Neural crest cell (in vitro differentiated cells): ENCODE data around the gene ESR1. TPM values are rescaled to one million over a fixed set of nuclear protein-coding genes. Genes with fewer than 3 reads are reported as not detected.

Experiments used
- DNase-seq: peaks from one replicate; pipeline ENCODE4 v3.0.0; 2021; ENCODE audit warnings: low read depth, mixed read lengths, low spot score
- H3K27ac Mint-ChIP-seq: one replicate; pipeline ENCODE4 v1.8.0; 2021; ENCODE audit warnings: mild to moderate bottlenecking, mixed read lengths; ENCODE audit not compliant: unreplicated experiment
- H3K27me3 Mint-ChIP-seq: 2 replicates; pipeline ENCODE4 v1.8.0; 2021; ENCODE audit warnings: low read depth, mild to moderate bottlenecking, mixed read lengths
- H3K36me3 Mint-ChIP-seq: 2 replicates; pipeline ENCODE4 v1.8.0; 2021; ENCODE audit warnings: low read depth, mild to moderate bottlenecking, mixed read lengths
- H3K4me1 Mint-ChIP-seq: 2 replicates; pipeline ENCODE4 v1.8.0; 2021; ENCODE audit warnings: mixed read lengths
- H3K4me3 Mint-ChIP-seq: one replicate; pipeline ENCODE4 v1.8.0; 2021; ENCODE audit warnings: mild to moderate bottlenecking, mixed read lengths
- H3K9me3 Mint-ChIP-seq: 2 replicates; pipeline ENCODE4 v1.8.0; 2021; ENCODE audit warnings: mixed read lengths
- CTCF ChIP-seq: fragments of 200-600 bp; sonication (generic); conservative IDR thresholded peaks from 2 replicates; pipeline ENCODE4 v1.5.0; 2021; ENCODE audit warnings: antibody characterized with exemption, mild to moderate bottlenecking
- total RNA-seq: library from RNA; stranded (reverse); gene quantifications from 2 replicates; pipeline ENCODE4 v1.2.1, GENCODE V29; 2021

Gene ESR1
- total RNA-seq, 1 donor from 2014 or later = not detected

- H3K27me3 Mint-ChIP-seq = no peaks in the 10 kb centered on the region
- no peak for DNase-seq
- no peaks in the 10 kb centered on the region for H3K9me3 Mint-ChIP-seq
- H3K4me1 Mint-ChIP-seq = no peaks in the 10 kb centered on the region
- no peak for TF ChIP-seq CTCF
- no peak overlapping the region for H3K4me3 Mint-ChIP-seq
- H3K27ac Mint-ChIP-seq = no peak overlapping the region
- no peaks in the 10 kb centered on the region for H3K36me3 Mint-ChIP-seq
These were observed 103.9 kb downstream of the ESR1 start for GRCh38 chr6:151911401-151911800.

- Mint-ChIP-seq H3K4me3 (no peak overlapping the region), H3K36me3 (no peaks in the 10 kb centered on the region), H3K27me3 (no peaks in the 10 kb centered on the region), H3K9me3 (no peaks in the 10 kb centered on the region), H3K4me1 (no peaks in the 10 kb centered on the region), H3K27ac (no peak overlapping the region)
- no peak for TF ChIP-seq CTCF
- no peak for DNase-seq
These were observed 107.0 kb downstream of the ESR1 start for GRCh38 chr6:151914484-151914883.

- Mint-ChIP-seq H3K36me3 (no peaks in the 10 kb centered on the region), H3K4me3 (no peak overlapping the region)
- no peak for DNase-seq
These were observed 108.6 kb downstream of the ESR1 start for GRCh38 chr6:151916075-151916474.

GRCh38 chr6:151916680-151917164 is 109.2 kb downstream of the ESR1 start:
- Mint-ChIP-seq H3K27ac (no peak overlapping the region), H3K9me3 (peaks cover 4% of the 10 kb centered on the region), H3K36me3 (no peaks in the 10 kb centered on the region), H3K4me1 (no peaks in the 10 kb centered on the region), H3K27me3 (no peaks in the 10 kb centered on the region), H3K4me3 (no peak overlapping the region)
- no peak for TF ChIP-seq CTCF
- no peak for DNase-seq

More at GRCh38 chr6:151916075-151916474, 108.6 kb downstream of the ESR1 start:
- no peaks in the 10 kb centered on the region for H3K27me3 Mint-ChIP-seq
- H3K4me1 Mint-ChIP-seq = no peaks in the 10 kb centered on the region
- TF ChIP-seq CTCF = no peak
- H3K27ac Mint-ChIP-seq = no peak overlapping the region
- H3K9me3 Mint-ChIP-seq = no peaks in the 10 kb centered on the region

GRCh38 chr6:151917531-151918329 is 110.2 kb downstream of the ESR1 start:
- no peaks in the 10 kb centered on the region for H3K27me3 Mint-ChIP-seq
- TF ChIP-seq CTCF = no peak
- no peaks in the 10 kb centered on the region for H3K36me3 Mint-ChIP-seq
- H3K9me3 Mint-ChIP-seq = peaks cover 6% of the 10 kb centered on the region
- DNase-seq = no peak
- H3K4me1 Mint-ChIP-seq = no peaks in the 10 kb centered on the region
- no peak overlapping the region for H3K27ac Mint-ChIP-seq
- no peak overlapping the region for H3K4me3 Mint-ChIP-seq
